Spleen (tissue), 11 donors: Measurements from ENCODE around the gene GSDME. TPM values are rescaled to one million over a fixed set of nuclear protein-coding genes. Genes with fewer than 3 reads are reported as not detected.

Experiments used
- DNase-seq: peaks from one replicate; pipeline ENCODE4 v3.0.0-alpha.2; 2020
- H3K27ac ChIP-seq, 8 donors: fragments of 200-600 bp; sonication (generic) in 7 of 8; 1 replicate in 4 of 8; 2 replicates in 4 of 8; pipeline versions ENCODE4 v1.5.0 to v1.8.0; 2016 to 2021; ENCODE audit warnings: inconsistent platforms in 4 of 8, mild to moderate bottlenecking in 4 of 8, moderate library complexity in 1 of 8
- H3K27me3 ChIP-seq, 7 donors: fragments of 200-600 bp; sonication (generic) in 6 of 7; replicated peaks in 1 of 7; 1 replicate in 4 of 7; 2 replicates in 3 of 7; pipeline versions ENCODE4 v1.5.0 to v1.8.0; 2016 to 2021; ENCODE audit warnings: inconsistent platforms in 3 of 7, mild to moderate bottlenecking in 1 of 7
- H3K36me3 ChIP-seq, 6 donors: fragments of 200-600 bp; sonication (generic) in 5 of 6; 1 replicate in 4 of 6; 2 replicates in 2 of 6; pipeline versions ENCODE4 v1.5.0 to v1.8.0; 2016 to 2021; ENCODE audit warnings: inconsistent platforms in 2 of 6
- H3K4me1 ChIP-seq, 6 donors: fragments of 200-600 bp; sonication (generic) in 5 of 6; 1 replicate in 3 of 6; 2 replicates in 3 of 6; pipeline versions ENCODE4 v1.5.0 to v1.8.0; 2016 to 2021; ENCODE audit warnings: inconsistent platforms in 3 of 6
- H3K4me3 ChIP-seq, 8 donors: fragments of 200-600 bp; sonication (generic) in 7 of 8; 1 replicate in 4 of 8; 2 replicates in 4 of 8; pipeline versions ENCODE4 v1.5.0 to v1.8.0; 2016 to 2021; ENCODE audit warnings: inconsistent platforms in 4 of 8, mild to moderate bottlenecking in 4 of 8, moderate library complexity in 2 of 8
- H3K9me3 ChIP-seq, 8 donors: fragments of 200-600 bp; sonication (generic) in 7 of 8; 1 replicate in 4 of 8; 2 replicates in 4 of 8; pipeline versions ENCODE4 v1.5.0 to v1.8.0; 2016 to 2021; ENCODE audit warnings: inconsistent platforms in 4 of 8
- POLR2A ChIP-seq, 3 donors: fragments of 450-650 bp; IDR thresholded peaks; one replicate each; pipeline ENCODE4 v1.5.1; 2017; ENCODE audit warnings: antibody characterized with exemption in 3 of 3, mild to moderate bottlenecking in 1 of 3
- POLR2AphosphoS5 ChIP-seq, 3 donors: sonication (generic); formaldehyde crosslinking; IDR thresholded peaks; one replicate each; pipeline ENCODE4 v1.5.1; 2017; ENCODE audit warnings: antibody characterized with exemption in 3 of 3
- WGBS, 5 donors: extraction: QIAGEN DNeasy Blood & Tissue Kit in 3 of 5; methylation state at CpG; one replicate each; pipeline versions ENCODE4 v1.1.5 to v1.1.7; 2013 to 2018; 5-methylcytosine and 5-hydroxymethylcytosine counted together
- intact Hi-C: fragments of 100-400 bp; cut with DNase I; formaldehyde crosslinking; loops from one replicate; pipeline ENCODE4 v1.15.0; 2023; ENCODE audit warnings: low total_unique reads
- polyA plus RNA-seq, 3 donors: library from polyadenylated mRNA; stranded (reverse); fragments of 200-250 nt; gene quantifications; one replicate each; pipeline ENCODE4 v1.2.1, GENCODE V29; 2013
- total RNA-seq, 7 donors: library from RNA; depleted of rRNA in 3 of 7; stranded (reverse); fragments of >200 nt in 3 of 7; fragmentation: NEBNext Ultra II Directional in 4 of 7; extraction: Animal tissue kit (Norgen Biotek cat#: 25700) in 4 of 7; gene quantifications; one replicate each; pipeline versions ENCODE4 v1.1.0 to v1.2.1, GENCODE V29; 2016 to 2021
- TF ChIP-seq, protein P1 (sequence below), 11 experiments: fragments of 200-600 bp in 7 of 11; fragments of 450-650 bp in 4 of 11; sonication (generic) in 4 of 11; IDR thresholded peaks in 8 of 11; conservative IDR thresholded peaks in 3 of 11; 1 replicate in 7 of 11; 2 replicates in 4 of 11; pipeline versions ENCODE4 v1.4.0 to v1.8.0; 2016 to 2021; ENCODE audit warnings: antibody characterized with exemption in 11 of 11, inconsistent platforms in 4 of 11, mild to moderate bottlenecking in 1 of 11
- donor health status: healthy with polysubstance abuse.
- donor health status: DM: no; HTN: no; CAD: no; lungs with moderate emphysema.
- donor health status: DM: no; HTN: no; CAD: no.
- donor health status: Bipolar disorder and iron deficiency.
- donor health status: healthy.
- donor health status: DM: no; HTN: no; CAD: no.
- donor health status: DM: yes; HTN: yes; CAD: no.

Gene GSDME
- total and polyA plus RNA-seq, 10 donors: 2.3 to 9.7 (median 4.2) TPM

DNA sequence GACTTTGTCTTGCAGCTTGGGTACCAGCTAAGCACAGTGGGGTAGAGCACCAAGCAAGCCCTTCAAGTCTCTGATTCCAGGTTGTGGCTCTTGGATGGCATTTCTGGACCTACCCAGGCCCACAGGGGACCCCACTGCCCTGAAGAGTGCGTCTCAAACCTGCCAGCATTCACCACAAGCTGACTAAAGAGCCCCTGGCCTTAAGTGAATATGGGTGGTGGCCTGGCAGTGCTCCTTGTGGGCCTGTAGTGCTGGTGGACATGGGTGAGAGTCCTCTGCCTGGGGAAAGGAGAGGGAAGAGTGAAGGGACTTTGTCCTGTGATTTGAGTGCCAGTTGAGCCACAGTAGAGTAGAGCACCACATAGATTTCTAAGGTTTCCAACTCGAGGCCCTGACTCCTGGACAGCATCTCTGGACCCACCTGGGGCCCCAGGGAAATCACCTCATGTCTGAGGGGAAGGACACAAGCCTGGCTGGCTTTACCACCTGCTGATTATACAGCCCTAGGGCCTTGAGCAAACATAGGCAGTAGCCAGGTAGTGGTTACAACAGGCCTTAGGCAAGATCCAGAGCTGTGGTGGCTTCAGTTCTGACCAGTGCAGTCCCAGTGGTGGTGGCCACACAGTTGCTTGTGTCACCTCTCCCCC, 23.7 kb downstream of the GSDME start:
- Histone ChIP-seq H3K9me3 (peaks cover 0 to 19% (median 7%) of the 10 kb centered on the region in 8 donors), H3K36me3 (no peaks in the 10 kb centered on the region), H3K27me3 (peaks cover 0 to 35% (median 0%) of the 10 kb centered on the region in 7 donors), H3K4me3 (no peak overlapping the region), H3K4me1 (peaks cover 0 to 15% (median 10%) of the 10 kb centered on the region in 6 donors), H3K27ac (no peak overlapping the region)
- intact Hi-C loops: no loop called here
- WGBS, 5 donors: 65 to 80% (median 69%) methylated on average over 2 of the region's 2 CpGs
- no peak for DNase-seq
- TF ChIP-seq POLR2A (IDR thresholded peaks at IDR 0.05): no peak
- TF ChIP-seq, protein P1, sequence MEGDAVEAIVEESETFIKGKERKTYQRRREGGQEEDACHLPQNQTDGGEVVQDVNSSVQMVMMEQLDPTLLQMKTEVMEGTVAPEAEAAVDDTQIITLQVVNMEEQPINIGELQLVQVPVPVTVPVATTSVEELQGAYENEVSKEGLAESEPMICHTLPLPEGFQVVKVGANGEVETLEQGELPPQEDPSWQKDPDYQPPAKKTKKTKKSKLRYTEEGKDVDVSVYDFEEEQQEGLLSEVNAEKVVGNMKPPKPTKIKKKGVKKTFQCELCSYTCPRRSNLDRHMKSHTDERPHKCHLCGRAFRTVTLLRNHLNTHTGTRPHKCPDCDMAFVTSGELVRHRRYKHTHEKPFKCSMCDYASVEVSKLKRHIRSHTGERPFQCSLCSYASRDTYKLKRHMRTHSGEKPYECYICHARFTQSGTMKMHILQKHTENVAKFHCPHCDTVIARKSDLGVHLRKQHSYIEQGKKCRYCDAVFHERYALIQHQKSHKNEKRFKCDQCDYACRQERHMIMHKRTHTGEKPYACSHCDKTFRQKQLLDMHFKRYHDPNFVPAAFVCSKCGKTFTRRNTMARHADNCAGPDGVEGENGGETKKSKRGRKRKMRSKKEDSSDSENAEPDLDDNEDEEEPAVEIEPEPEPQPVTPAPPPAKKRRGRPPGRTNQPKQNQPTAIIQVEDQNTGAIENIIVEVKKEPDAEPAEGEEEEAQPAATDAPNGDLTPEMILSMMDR (IDR thresholded peaks at IDR 0.05 in 8 of 11, conservative IDR thresholded peaks at IDR 0.05 in 3 of 11): no peak
- no peak for TF ChIP-seq POLR2AphosphoS5 (IDR thresholded peaks at IDR 0.05)

DNA sequence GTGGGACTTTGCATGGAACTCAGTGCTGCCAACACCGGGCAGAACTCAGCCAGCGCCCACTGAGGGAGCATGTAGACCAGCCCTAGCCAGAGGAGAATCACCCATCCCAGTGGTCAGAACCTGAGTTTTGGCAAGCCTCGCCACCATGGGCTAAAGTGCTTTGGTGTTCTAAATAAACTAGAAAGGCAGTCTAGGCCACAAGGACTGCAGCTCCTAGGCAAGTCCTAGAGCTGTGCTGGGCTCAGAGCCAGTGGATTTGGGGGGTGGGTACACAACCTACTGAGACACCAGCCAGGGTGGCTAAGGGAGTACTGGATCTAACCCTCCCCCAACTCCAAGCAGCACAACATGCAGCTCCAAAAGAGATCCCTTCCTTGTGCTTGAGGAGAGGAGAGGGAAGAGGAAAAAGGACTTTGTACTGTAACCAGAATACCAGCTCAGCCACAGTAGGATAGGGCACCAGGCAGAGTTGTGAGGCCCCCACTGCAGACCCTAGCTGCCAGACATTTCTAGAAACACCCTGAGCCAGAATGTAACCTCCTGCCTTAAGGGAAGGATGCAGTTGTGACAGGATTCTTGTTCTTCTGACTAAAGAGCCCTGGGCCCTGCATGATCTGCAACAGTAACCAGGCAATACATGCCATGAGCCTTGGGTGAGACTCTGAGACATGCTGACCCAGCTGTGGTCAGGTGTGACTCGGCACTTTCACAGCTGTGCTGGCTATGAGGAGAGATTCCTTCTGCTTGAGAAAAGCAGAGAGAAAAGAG, 24.4 kb downstream of the GSDME start:
- H3K36me3 ChIP-seq: no peaks in the 10 kb centered on the region
- no peak overlapping the region for H3K27ac ChIP-seq
- no peak for DNase-seq
- peaks cover 0 to 20% (median 12%) of the 10 kb centered on the region in 6 donors for H3K4me1 ChIP-seq
- 83 to 89% (median 84%) methylated on average over 4 of the region's 4 CpGs for WGBS, 5 donors
- no peak overlapping the region for H3K4me3 ChIP-seq
- intact Hi-C loops: no loop called here
- H3K9me3 ChIP-seq: peaks cover 0 to 12% (median under 1%) of the 10 kb centered on the region in 8 donors
- H3K27me3 ChIP-seq: peaks cover 0 to 42% (median 4%) of the 10 kb centered on the region in 7 donors
- TF ChIP-seq POLR2A (IDR thresholded peaks at IDR 0.05) (no peak), POLR2AphosphoS5 (IDR thresholded peaks at IDR 0.05) (no peak)
- TF ChIP-seq, protein P1 (IDR thresholded peaks at IDR 0.05 in 8 of 11, conservative IDR thresholded peaks at IDR 0.05 in 3 of 11): no peak

DNA sequence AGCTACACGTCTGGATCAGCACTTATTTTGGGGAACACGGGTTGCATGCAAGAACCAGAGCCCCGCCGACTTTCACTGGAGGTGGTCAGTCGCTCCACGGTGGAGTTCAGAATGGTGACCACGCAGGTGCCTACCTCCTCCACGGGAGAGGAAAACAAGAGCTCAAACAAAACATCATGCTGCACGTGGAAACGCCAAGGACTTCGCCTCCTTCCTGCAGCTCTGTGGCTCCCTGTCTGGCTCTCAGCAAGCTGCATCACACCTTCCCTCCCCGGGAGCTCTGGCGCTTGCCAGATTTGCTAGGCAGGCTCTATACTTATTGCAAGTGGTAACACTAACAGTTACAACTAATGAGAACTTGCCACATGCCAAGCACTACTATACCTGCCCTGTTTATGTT, 26.0 kb downstream of the GSDME start:
- intact Hi-C loops: no loop called here
- no peak for DNase-seq
- Histone ChIP-seq H3K27ac (no peak overlapping the region), H3K36me3 (no peaks in the 10 kb centered on the region), H3K4me1 (peaks cover 0 to 32% (median 14%) of the 10 kb centered on the region in 6 donors), H3K9me3 (peaks cover 0 to 4% (median 0%) of the 10 kb centered on the region in 8 donors), H3K4me3 (no peak overlapping the region), H3K27me3 (peaks cover 0 to 45% (median 6%) of the 10 kb centered on the region in 7 donors)
- TF ChIP-seq POLR2AphosphoS5 (IDR thresholded peaks at IDR 0.05) (no peak), POLR2A (IDR thresholded peaks at IDR 0.05) (no peak)
- TF ChIP-seq, protein P1 (IDR thresholded peaks at IDR 0.05 in 8 of 11, conservative IDR thresholded peaks at IDR 0.05 in 3 of 11): no peak
- WGBS, 5 donors: 86 to 94% (median 91%) methylated on average over 13 of the region's 13 CpGs

DNA sequence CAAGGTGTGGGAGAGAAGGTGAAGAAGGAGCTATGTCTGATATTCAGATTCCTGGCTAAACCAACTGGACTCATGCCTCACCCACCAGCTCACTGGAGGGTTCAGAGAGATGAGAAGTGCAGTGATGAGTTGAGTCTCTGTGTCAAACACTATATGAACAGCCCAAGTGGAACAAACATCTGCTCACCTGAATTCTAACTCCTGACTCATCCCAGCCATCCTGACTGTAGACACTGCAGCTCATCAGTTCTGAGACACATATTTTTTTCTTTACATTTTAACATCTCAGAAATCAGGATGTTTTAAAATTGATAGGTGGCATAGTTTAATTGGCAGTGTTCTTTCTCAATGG, 27.3 kb downstream of the GSDME start:
- DNase-seq: no peak
- Histone ChIP-seq H3K27ac (no peak overlapping the region), H3K4me1 (peaks cover 0 to 32% (median 14%) of the 10 kb centered on the region in 6 donors), H3K9me3 (no peaks in the 10 kb centered on the region), H3K27me3 (peaks cover 0 to 57% (median 6%) of the 10 kb centered on the region in 7 donors), H3K36me3 (no peaks in the 10 kb centered on the region), H3K4me3 (no peak overlapping the region)
- TF ChIP-seq POLR2AphosphoS5 (IDR thresholded peaks at IDR 0.05) (no peak), POLR2A (IDR thresholded peaks at IDR 0.05) (no peak)
- TF ChIP-seq, protein P1 (IDR thresholded peaks at IDR 0.05 in 8 of 11, conservative IDR thresholded peaks at IDR 0.05 in 3 of 11): no peak
- intact Hi-C loops: no loop called here
